Pancreas (tissue), 10 donors: ENCODE results near the gene ITSN1. TPM values are rescaled to one million over a fixed set of nuclear protein-coding genes. Genes with fewer than 3 reads are reported as not detected.

ENCODE experiments used
- ATAC-seq, 4 donors: fragments of 200-7000 bp; cut with Tn5 transposase; one replicate each; pipeline versions ENCODE4 v1.8.0 to v1.9.1; 2020; ENCODE audit warnings: mild to moderate bottlenecking in 4 of 4, moderate library complexity in 4 of 4
- DNase-seq, 6 donors: peaks; one replicate each; pipeline ENCODE4 v3.0.0-alpha.2; 2020
- FAIRE-seq: peaks from 2 replicates; lab custom pipeline; 2012; peaks lifted over from hg19 to GRCh38; lab: Jason Lieb, UNC
- H3K27ac ChIP-seq, 4 donors: fragments of 200-600 bp; sonication (generic); 1 replicate in 3 of 4; 2 replicates in 1 of 4; pipeline versions ENCODE4 v1.5.0 to v1.8.0; 2020
- H3K27me3 ChIP-seq, 4 donors: fragments of 200-600 bp; one replicate each; pipeline ENCODE4 v1.8.0; 2021
- H3K36me3 ChIP-seq, 3 donors: fragments of 200-600 bp; sonication (generic) in 1 of 3; one replicate each; pipeline versions ENCODE4 v1.5.0 to v1.8.0; 2020 to 2021
- H3K4me1 ChIP-seq, 3 donors: fragments of 200-600 bp; one replicate each; pipeline ENCODE4 v1.8.0; 2021
- H3K4me3 ChIP-seq, 4 donors: fragments of 200-600 bp; sonication (generic) in 2 of 4; one replicate each; pipeline versions ENCODE4 v1.5.0 to v1.8.0; 2020 to 2021
- H3K9me3 ChIP-seq, 4 donors: fragments of 200-600 bp; one replicate each; pipeline ENCODE4 v1.8.0; 2021
- WGBS, 2 donors: extraction: QIAGEN DNeasy Blood & Tissue Kit; methylation state at CpG; one replicate each; pipeline ENCODE4 v1.1.7; 2013; 5-methylcytosine and 5-hydroxymethylcytosine counted together
- intact Hi-C, 3 donors: fragments of 100-400 bp; cut with DNase I; formaldehyde crosslinking; loops; one replicate each; pipeline versions ENCODE4 v1.11.1 to v1.14.2; 2022
- polyA plus RNA-seq, 2 donors: library from polyadenylated mRNA; stranded (reverse); fragments of 200-250 nt; gene quantifications; one replicate each; pipeline ENCODE4 v1.2.3, GENCODE V29; 2013
- total RNA-seq, 6 donors: library from RNA; stranded (reverse); fragmentation: NEBNext Ultra II Directional in 4 of 6; extraction: Animal tissue kit (Norgen Biotek cat#: 25700) in 4 of 6; gene quantifications; one replicate each; pipeline versions ENCODE4 v1.2.1 to v1.2.4, GENCODE V29; 2021 to 2023
- TF ChIP-seq, protein P1 (sequence below), 4 donors: fragments of 200-600 bp; sonication (generic) in 3 of 4; IDR thresholded peaks; one replicate each; pipeline versions ENCODE4 v1.5.0 to v1.8.0; 2021; ENCODE audit warnings: antibody characterized with exemption in 4 of 4
- donor health status: healthy with polysubstance abuse.
- donor health status: DM: no; HTN: no; CAD: no; lungs with moderate emphysema.
- donor health status: DM: no; HTN: no; CAD: no.
- donor health status: control.
- donor health status: control.
- donor health status: Bipolar disorder and iron deficiency.
- donor health status: DM: yes; HTN: yes; CAD: no.
- donor health status: DM: no; HTN: no; CAD: no.
- donor health status: DM: no; HTN: no; CAD: no.
- donor health status: DM: yes; HTN: yes; CAD: no.

ITSN1 gene
- total and polyA plus RNA-seq, 8 donors, result 3.5 to 19.4 (median 6.0) TPM

DNA sequence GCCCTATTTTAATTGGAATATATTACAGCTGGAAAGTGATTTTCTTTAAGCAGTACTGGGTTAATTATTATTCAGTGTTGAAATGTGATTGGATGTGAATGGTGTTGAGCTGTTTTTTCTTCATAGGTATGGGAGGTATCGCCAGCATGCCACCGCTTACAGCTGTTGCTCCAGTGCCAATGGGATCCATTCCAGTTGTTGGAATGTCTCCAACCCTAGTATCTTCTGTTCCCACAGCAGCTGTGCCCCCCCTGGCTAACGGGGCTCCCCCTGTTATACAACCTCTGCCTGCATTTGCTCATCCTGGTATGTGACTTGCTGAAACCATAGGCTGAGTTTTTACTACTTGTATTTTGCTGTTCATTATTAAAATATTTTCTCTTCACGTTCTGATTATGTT lies 107.7 kb downstream of the ITSN1 start:
- no peaks in the 10 kb centered on the region for H3K27me3 ChIP-seq
- H3K36me3 ChIP-seq, result no peaks in the 10 kb centered on the region
- H3K4me1 ChIP-seq, result peaks cover 0 to 6% (median 0%) of the 10 kb centered on the region in 3 donors
- no peak overlapping the region for H3K4me3 ChIP-seq
- H3K9me3 ChIP-seq, result no peaks in the 10 kb centered on the region
- FAIRE-seq, result no peak
- intact Hi-C loops, result no loop called here
- no peak for ATAC-seq
- no peak overlapping the region for H3K27ac ChIP-seq
- WGBS, 2 donors, result 20 to 36% methylated on average over 4 of the region's 4 CpGs
- DNase-seq, result no peak
- TF ChIP-seq, protein P1, sequence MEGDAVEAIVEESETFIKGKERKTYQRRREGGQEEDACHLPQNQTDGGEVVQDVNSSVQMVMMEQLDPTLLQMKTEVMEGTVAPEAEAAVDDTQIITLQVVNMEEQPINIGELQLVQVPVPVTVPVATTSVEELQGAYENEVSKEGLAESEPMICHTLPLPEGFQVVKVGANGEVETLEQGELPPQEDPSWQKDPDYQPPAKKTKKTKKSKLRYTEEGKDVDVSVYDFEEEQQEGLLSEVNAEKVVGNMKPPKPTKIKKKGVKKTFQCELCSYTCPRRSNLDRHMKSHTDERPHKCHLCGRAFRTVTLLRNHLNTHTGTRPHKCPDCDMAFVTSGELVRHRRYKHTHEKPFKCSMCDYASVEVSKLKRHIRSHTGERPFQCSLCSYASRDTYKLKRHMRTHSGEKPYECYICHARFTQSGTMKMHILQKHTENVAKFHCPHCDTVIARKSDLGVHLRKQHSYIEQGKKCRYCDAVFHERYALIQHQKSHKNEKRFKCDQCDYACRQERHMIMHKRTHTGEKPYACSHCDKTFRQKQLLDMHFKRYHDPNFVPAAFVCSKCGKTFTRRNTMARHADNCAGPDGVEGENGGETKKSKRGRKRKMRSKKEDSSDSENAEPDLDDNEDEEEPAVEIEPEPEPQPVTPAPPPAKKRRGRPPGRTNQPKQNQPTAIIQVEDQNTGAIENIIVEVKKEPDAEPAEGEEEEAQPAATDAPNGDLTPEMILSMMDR (IDR thresholded peaks at IDR 0.05), result no peak

DNA sequence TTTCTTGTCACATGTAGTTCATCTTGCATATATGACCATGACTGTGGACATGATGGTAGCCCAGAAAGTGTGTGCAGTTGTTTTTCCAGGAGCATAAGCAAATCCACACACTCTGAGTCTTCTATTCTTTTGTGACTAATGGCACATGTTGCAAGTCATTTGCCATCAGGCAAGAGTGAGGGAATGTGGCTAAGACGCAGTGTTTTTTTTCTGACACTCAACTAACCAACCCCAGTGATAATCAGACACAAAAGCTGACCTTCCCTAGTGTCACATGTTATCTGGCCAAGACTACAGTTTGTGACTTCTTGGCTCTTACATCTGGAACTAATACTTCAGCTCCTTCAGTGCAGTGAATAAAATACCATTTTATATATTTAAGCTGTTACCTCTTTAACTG lies 108.8 kb downstream of the ITSN1 start:
- Histone ChIP-seq H3K9me3 (no peaks in the 10 kb centered on the region), H3K4me1 (peaks cover 0 to 8% (median 0%) of the 10 kb centered on the region in 3 donors), H3K4me3 (no peak overlapping the region), H3K27ac (no peak overlapping the region), H3K36me3 (no peaks in the 10 kb centered on the region), H3K27me3 (no peaks in the 10 kb centered on the region)
- ATAC-seq, result peak in 1 of 4 donors; percentile 18
- WGBS, 2 donors, result 70 to 86% methylated on average over 1 of the region's 1 CpG
- no peak for DNase-seq
- intact Hi-C loops, result no loop called here
- no peak for FAIRE-seq
- TF ChIP-seq, protein P1 (IDR thresholded peaks at IDR 0.05), result no peak

DNA sequence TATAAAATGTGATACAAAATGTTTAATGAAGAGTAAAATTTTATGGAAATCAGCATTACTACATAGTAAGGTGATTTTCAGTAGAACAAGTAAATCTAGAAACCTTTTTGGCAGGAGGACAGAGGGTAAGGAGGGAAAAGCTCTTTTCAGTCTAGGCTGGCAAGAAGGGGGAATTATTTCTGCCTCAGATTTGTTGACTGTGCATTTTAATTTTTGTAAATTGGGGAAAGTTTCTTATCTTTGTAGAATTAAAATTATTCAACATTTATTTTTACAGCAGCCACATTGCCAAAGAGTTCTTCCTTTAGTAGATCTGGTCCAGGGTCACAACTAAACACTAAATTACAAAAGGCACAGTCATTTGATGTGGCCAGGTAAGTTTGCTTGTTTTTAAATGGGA lies 109.2 kb downstream of the ITSN1 start:
- TF ChIP-seq, protein P1 (IDR thresholded peaks at IDR 0.05), result no peak
- Histone ChIP-seq H3K9me3 (no peaks in the 10 kb centered on the region), H3K4me3 (no peak overlapping the region), H3K4me1 (peaks cover 0 to 8% (median 0%) of the 10 kb centered on the region in 3 donors), H3K27me3 (no peaks in the 10 kb centered on the region), H3K36me3 (no peaks in the 10 kb centered on the region), H3K27ac (no peak overlapping the region)
- ATAC-seq, result no peak
- DNase-seq, result no peak
- FAIRE-seq, result no peak
- intact Hi-C loops, result no loop called here

DNA sequence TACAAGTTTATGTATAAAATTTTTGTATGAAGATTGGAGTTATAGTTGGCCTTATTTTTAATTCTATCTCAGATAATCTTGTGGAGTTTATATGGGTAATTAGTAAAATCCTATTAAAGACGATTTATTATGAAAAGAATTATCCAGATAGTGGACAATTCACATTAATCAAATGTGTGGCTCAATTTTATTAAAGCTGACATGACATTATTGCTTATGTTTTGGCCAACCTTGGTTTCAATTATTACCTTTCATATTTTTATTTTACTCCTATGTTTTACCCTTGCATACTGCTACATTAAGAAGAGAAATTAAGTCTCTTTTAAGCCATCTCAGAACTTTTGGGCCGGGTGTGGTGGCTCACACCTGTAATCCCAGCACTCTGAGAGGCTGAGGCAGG lies 110.0 kb downstream of the ITSN1 start:
- Histone ChIP-seq H3K27me3 (no peaks in the 10 kb centered on the region), H3K4me1 (peaks cover 0 to 8% (median 0%) of the 10 kb centered on the region in 3 donors), H3K4me3 (no peak overlapping the region), H3K9me3 (no peaks in the 10 kb centered on the region), H3K36me3 (no peaks in the 10 kb centered on the region), H3K27ac (no peak overlapping the region)
- FAIRE-seq (no peak), DNase-seq (no peak), ATAC-seq (no peak)
- TF ChIP-seq, protein P1 (IDR thresholded peaks at IDR 0.05), result no peak
- intact Hi-C loops, result no loop called here
- WGBS, 2 donors, result 72 to 75% methylated on average over 2 of the region's 2 CpGs

DNA sequence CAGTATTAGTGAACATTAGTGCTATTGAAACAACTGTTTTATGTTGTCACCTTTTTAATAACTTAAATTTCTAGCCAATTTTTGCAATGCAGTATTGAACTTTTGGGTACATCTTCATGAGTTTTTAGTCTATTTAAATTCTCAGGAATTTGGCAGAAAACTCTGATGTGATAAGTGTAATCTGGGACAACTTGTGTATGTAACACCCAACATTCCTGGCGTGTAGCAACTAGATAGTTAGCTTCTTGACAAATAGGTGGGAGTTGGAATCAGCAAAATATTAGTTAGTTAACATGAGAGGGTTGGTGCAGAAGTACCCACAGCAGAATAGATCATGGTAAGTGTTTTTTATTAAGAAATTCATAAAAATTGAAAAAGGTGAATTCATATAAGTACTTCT lies 111.6 kb downstream of the ITSN1 start:
- H3K36me3 ChIP-seq, result no peaks in the 10 kb centered on the region
- H3K27me3 ChIP-seq, result no peaks in the 10 kb centered on the region
- TF ChIP-seq, protein P1 (IDR thresholded peaks at IDR 0.05), result no peak
- WGBS, 2 donors, result 52 to 54% methylated on average over 1 of the region's 1 CpG
- DNase-seq, result no peak
- H3K4me3 ChIP-seq, result no peak overlapping the region
- no peak overlapping the region for H3K27ac ChIP-seq
- intact Hi-C loops, result no loop called here
- FAIRE-seq, result no peak
- H3K4me1 ChIP-seq, result peaks cover 0 to 8% (median 0%) of the 10 kb centered on the region in 3 donors
- no peak for ATAC-seq
- H3K9me3 ChIP-seq, result no peaks in the 10 kb centered on the region
